NAMALWA (cell line): ENCODE measurements around the gene MLH1.

Experiments
- DNase-seq: peaks from one replicate; pipeline ENCODE4 v3.0.0-alpha.2; 2015; ENCODE audit warnings: low spot score

The MLH1 gene

GRCh38 chr3:37094636-37095035 lies 101.3 kb downstream of the MLH1 start:
- no peak for DNase-seq

GRCh38 chr3:37096288-37096687 lies 103.0 kb downstream of the MLH1 start:
- DNase-seq: no peak

GRCh38 chr3:37096975-37097374 lies 103.7 kb downstream of the MLH1 start:
- no peak for DNase-seq

GRCh38 chr3:37097776-37098175 lies 104.5 kb downstream of the MLH1 start:
- DNase-seq: no peak

- DNase-seq: no peak
These were observed 105.6 kb downstream of the MLH1 start for GRCh38 chr3:37098884-37099283.

- no peak for DNase-seq
These were observed 106.2 kb downstream of the MLH1 start for GRCh38 chr3:37099469-37099868.

- no peak for DNase-seq
These were observed 107.1 kb downstream of the MLH1 start for GRCh38 chr3:37100411-37100810.
